ENCODE data around the gene SENP6.

DNA sequence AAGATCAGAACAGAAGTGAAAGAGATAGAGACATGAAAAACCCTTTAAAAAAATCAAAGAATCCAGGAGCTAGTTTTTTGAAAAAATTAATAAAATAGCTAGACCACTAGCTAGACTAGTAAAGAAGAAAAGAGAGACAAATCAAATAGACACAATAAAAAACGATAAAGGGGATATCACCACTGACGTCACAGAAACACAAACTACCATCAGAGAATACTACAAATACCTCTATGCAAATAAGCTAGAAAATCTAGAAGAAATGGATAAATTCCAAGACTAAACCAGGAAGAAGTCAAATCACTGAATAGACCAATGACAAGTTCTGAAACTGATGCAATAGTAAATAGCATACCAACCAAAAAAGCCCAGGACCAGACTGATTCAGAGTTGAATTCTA is 29.6 kb upstream of the SENP6 start:
- TF ChIP-seq GATA3 (IDR thresholded peaks at IDR 0.05; ENCODE audit: low read depth, low read length) (no peak), GATA2 (IDR thresholded peaks at IDR 0.05; ENCODE audit: low read depth, low read length) (no peak)
